Right renal pelvis (tissue), 4 donors: ENCODE results near the gene COL13A1. TPM values are rescaled to one million over a fixed set of nuclear protein-coding genes. Genes with fewer than 3 reads are reported as not detected.

Experiments
- DNase-seq, 4 donors: peaks; one replicate each; pipeline ENCODE4 v3.0.0-alpha.2; 2013; ENCODE audit warnings: low read depth in 4 of 4, low spot score in 3 of 4, missing footprints in 1 of 4
- polyA plus RNA-seq, 4 donors: library from polyadenylated mRNA; unstranded; fragments of 120-200 nt; gene quantifications; one replicate each; pipeline ENCODE4 v1.2.1, GENCODE V29; 2013; ENCODE audit not compliant: insufficient read length in 4 of 4

COL13A1 gene
- polyA plus RNA-seq, 4 donors, result 19.5 to 24.8 (median 24.3) TPM

GRCh38 chr10:69817078-69817581, 15.4 kb downstream of the COL13A1 start:
- no peak for DNase-seq

DNA sequence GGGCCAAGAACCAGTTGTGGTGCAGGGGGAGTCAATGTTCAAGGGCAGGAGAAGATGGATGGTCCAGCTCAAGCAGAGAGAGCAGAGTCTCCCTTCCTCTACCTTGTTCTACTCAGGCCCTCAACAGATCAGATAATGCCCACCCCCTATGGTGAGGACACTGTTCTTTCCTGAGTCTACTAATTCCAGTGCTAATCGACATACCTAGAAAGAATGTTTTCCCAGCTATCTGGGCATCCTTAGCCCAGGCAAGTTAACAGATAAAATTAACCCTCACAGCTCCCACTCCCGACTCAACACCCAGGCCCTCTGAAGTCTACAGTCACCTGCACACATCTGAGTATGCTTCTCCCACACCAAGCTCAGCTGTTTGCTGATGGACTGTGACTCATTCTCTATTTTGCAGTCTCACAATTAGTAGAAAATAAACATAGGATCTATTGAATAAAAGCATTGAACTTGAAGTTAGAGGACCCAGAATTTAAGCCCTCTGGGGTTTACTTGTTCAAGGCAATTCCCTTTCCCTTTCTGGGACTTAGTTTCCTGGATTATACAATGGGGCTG, 17.1 kb downstream of the COL13A1 start:
- no peak for DNase-seq

DNA sequence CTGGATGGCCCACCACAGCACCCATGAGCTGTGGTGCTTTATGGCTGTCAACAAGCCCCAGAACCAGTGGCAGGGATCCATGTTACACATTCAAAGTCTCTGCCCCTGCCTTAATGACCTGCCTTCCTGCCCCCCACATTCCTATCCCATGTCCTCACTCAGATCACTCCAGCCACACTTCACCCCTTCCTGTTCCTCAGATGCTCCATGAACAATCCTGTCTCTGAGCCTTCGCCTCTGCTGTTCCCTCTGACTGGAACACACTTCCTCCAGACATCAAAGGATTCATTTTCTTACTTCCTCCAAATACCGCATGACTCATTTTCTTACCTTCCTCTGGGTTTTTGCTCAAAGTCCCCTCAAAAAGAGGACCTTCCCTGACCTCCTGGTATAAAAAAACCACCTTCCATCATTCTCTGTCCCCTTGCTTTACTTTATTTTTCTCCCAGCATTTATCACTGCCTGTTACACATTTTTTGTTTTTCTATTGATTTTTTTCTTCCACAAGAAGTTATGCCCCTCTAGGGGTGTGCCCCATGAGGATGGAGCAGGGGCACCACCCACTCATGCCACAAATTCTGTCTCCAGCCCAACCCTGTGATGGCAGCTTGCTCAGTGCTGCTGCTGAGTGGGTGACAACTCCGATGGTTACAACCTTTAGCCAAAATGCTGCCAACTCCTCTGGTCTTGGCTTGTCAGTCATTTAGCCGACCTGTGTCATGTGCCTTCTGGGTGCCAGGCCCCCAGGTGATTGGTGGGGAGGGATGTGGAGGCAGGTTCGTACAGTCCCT, 18.2 kb downstream of the COL13A1 start:
- no peak for DNase-seq

DNA sequence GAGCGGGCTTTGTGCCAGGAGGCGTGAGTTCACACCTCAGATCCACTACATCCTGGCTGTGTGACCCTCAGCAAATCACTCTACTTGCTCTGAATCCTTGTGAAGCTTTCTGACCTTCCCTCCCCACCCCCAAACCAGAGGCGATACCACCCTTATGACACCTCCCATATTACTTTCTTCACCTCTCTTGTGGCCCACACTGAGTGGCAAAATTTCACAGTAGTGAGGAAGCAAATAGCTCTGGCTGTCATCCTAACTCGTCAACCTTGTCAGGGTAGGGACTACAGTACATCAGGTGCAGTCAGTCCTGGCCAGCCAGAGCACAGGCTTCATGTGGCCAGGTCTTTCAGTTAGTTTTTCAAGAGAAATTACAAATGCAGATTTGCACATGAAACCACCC, 19.1 kb downstream of the COL13A1 start:
- DNase-seq, result no peak

DNA sequence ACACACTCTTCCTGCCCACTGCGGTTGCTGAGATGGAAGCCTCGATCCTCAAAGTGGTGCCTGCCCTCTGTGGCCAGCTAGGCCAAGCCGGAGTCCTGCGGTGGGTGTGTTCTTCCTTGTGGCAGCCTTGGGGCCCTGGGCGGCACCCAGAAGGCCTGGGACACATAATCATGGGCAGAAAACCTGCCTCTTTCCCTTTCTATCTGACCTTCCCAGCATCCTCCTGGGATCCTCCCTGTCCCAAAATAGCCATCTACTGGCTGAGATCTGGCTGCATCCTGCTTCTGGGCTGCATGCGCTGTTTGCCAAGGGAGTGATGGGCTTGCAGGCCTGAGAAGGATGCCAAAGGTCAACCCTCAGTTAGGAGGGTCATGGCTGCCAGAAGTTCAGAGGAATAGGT, 23.9 kb downstream of the COL13A1 start:
- DNase-seq, result no peak

DNA sequence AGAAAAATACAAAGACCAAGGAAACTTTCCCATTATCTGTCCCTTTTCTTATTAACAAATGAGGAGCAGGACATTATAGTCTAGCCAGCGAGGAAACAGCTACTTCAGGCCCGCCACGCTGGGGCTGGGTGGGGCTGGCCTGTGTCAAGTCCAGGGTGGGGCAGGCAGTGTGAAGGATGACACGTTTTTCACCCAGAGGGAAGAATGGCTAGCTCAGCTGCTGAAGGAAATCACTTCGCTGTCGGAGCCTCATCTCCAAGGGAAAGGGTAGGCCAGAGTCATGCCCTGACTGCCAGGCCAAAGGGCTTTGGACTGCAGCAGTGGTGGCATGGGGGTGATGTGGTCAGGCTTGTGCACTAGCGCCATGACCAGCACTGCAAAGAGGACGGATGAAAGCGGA, 24.4 kb downstream of the COL13A1 start:
- DNase-seq, result no peak

DNA sequence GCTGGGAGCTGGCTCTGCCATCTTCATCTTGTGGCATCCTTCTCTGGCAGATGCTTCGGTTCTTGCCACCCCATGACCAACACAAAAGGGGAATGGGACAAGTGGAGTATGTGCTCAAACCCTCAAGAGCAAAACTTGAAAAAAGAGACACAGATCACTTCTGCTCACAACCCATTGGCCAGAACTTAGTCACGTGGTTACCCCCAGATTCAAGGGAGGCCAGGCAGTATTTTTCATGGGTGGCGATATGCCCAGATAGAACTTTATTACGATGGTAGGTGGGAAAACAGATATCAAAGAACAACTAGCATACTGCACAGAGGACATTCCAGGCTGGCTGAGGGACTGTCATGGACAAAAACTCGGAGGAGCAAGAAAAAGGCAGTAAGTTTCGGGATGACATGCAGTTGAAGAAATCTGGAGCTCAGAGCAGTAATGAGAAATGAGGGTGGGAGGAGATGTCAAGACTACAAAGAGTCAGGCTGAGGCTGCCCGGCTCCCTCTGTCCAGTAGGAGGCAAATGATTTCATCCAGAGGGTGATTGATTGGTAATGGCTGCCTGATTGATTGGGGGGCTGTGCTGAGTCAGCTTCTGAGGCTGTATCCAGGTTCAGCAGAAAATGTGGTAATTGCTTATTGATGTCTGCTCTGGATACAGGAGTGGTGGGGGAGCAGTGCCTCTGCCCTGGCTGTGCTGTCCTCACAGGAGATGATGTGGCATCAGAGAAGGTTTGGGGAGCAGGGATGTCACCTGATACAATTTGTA, 25.3 kb downstream of the COL13A1 start:
- DNase-seq, result no peak

DNA sequence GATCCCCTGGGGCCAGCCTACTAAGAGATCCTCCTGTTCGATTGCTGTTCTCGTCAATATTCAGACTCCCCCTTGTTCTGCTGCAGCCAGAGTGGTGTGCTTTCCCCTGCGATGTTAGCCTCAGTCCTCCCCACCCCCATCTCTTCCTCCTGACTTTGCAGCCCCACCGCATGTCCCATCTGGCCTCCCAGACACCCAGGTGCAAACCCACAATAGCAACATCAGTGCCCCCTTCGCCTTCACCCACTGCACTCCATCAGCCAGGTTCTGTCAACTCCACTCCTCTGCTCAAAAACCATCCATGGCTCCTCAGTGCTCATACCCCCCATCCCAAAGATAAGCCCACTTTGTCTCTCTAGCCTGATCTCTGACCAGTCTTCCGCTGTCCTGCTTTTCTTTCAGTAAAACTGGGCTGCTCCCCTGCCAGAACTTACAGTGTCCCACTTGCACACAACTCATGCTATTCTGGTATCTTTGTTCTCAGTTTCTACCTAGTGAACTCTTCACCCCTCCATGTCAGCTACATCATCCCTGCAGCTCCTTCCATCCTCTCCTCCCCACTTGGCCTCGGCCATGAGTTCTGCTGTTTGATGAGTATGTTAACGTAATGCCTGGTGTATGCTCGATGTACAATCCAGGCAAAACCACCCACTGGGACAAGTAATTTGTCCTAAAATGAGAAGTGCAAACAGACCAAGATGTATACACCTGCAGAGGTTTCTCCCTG, 26.6 kb downstream of the COL13A1 start:
- no peak for DNase-seq

DNA sequence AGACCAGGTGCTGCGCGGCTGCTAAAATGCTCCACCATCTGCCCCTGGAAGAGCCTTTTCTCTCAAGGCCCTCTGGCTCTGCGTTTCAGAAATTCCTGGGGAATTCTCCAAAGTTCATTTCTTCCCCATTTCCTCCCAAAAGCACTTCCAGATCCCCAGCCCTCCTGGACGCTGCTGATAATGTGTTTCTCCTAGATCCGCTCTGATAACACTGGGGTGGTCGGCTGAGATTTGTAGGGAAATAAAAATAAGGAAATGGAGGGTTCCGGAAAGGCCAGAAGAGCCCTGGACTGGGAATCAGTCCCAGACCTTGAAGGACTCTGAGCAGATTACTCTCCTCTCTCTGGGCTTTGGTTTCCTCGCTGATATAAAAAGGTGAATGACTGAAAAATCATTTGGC, 28.1 kb downstream of the COL13A1 start:
- no peak for DNase-seq

- no peak for DNase-seq
Measured at GRCh38 chr10:69831231-69831855, 29.6 kb downstream of the COL13A1 start.

DNA sequence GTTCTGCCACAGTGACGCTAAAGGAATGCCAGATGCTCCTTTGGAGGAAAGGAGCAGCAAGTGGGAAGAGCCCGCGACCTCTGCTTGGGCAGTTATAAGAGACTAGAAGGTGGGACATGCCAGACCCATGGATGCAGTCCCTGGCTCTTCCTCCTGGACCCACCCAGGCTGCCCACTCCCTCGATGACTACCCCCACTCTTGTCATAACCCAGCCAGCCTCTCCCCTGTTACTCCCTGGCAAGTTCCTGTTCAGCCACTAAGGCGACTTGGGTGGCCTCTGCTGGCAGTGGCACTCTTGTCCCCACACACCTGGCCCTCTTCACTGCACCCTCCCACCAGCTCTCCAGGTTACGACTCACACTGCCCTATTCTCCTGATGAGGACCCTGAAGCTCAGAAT, 33.5 kb downstream of the COL13A1 start:
- no peak for DNase-seq

DNA sequence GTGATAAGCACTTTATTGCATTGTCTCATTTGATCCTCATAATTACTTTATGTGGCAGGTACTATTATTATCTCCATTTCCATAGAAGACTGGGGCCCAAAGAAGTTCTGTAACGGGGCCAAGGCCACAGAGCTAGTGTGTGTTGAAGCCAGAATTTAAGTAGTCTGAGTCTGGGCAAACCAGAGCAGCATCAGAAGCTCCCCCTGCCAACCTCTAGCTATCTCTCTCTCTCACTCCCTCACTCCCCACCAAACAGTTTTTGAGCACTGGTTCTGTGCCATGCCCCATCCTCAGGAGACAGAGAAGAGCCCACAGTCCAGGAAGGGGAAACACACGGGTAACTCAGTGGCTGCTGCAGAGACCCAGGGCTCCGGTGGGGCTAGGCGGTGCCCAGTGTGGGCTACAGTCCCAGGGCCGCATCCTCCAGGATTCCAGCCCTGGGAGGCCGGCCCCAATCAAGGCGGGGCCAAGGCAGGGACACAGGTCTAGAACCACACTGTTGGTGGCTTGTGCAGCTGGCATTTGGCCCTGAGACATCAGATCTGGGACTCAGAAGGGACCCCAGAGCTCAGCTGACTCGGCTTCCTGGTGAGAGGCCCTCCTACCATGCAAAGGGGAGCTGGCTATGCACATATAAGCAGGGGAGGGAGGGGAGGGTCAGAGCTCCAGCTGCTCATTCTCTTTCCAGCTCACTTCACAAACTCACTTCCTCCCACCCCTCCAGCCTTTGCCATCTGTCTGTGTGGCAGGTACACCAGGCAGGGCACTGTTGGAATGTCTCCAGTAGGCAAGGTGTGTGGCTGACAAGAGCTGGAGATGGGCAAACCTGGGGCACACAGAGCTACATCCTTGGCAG, 34.4 kb downstream of the COL13A1 start:
- DNase-seq, result peak in 3 of 4 donors; percentile 44 to 65 (median 49)

DNA sequence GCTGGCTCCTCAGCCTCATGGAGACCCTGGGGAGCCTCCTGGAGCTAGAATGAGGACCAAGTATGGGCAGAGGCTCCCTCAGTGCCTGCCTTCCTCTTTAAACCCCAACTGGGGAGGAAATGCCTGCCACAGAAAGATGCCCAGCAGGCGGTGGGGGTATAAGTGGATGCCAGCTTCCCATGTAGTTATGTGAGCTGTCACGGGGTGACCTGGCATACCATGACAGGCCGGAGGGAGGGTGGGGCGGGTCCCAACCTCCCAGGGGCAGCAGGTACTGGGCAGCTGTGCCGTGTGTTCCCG, 35.0 kb downstream of the COL13A1 start:
- no peak for DNase-seq

DNA sequence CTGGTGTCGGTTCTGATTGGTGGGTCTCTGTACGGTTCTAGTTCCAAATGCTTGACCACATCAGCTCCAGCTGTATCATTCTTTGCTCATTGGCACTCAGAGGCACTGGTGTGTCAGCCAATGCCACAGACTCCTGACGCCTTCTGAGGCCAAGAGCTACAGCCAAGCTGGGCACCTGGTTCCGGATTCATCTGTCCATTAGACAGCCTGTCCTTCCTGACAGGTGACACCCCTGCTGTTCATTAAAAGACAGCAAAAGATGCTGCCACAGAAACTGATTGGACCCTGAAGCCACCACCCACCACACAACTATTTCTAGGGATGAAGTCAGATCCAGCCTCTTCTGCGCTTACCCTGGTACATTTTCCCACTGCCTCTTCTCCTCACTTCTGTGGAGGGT, 35.6 kb downstream of the COL13A1 start:
- DNase-seq, result no peak

DNA sequence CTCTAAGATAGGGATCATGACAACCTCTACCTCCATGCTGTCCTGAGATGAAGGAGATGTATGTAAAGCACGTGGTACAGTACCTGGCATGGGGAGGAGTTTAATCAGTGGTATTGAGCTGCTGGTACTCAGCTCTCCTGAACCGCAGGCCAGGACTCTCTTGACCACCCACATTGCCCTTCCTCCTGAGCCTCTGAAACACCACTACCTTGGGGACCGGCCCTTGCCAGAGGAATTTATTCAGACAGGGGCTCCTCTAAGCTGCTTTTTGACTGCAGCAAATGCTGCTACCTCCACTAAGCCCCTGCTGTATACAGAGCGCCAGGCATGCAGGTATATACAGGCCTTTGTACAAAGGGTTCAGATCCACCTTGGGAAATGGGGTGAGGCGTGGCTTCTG, 36.7 kb downstream of the COL13A1 start:
- DNase-seq, result no peak

DNA sequence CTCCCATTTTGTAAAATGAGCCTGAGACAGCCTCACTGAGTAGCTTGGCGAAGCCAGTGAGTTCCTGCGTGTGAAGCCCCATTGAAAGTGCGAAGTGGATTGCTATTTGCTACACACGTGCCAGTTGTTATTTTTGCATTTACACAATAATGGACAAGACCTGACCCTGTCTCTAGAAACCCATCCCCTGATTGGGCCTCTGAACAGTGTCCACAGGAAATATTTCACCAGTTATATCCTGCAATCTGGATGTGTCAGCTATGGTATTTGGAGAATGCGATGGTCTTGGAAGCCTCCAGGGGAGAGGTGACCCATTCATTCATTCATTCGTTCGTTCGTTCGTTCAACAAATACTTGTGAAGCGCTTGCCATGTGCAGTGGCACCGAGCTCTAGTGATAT, 37.1 kb downstream of the COL13A1 start:
- no peak for DNase-seq

DNA sequence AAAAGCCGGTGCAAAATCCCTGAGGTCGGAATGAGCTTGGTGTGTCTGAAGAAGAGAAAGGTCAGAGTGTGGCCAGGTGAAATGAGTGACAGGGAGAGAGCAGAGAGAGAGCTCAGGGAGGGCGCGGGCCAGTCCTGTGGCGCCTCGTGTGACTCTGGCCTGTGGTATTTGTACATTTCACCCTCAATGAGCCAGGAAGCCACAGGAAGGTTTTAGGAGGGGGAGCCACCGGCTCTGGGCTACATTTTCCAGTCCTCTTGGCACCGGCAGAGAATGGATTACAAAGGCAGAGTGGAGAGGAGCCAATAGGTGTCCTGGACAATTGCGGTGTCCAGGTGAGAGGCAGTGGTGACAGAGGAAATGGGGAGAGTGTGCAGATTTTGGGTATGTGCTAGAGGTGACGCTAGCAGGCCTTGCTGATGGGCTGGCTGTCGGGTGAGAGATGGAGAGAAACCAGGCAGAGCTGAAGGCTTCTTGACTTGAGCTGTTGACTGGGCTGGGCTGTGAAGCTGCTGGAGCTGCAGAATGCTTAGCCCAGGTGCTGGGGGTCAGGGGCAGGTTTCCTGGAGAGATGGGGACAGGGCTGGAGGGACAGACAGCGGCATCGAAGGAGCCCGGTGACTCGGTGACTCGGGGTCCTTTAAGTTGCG, 38.1 kb downstream of the COL13A1 start:
- DNase-seq, result no peak

DNA sequence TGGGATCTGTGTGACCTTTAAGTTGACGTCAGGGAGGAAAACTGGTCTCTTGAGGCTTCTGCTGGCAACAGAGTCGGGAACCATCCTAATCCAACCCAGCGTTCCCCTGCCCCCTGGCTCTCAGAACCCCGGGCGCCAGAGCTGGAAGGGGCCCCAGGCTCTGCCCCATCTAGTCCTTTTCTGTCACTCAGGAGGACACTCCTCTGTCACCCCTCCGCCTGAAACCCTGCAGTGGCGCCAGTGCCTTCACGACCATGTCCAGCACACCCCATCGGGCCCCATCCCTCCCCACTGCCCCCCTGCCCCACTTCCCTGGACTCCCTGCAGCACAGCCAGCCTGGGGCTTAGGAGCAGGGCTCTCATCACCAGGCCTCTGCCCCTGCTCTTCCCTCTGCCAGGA, 39.1 kb downstream of the COL13A1 start:
- no peak for DNase-seq

GRCh38 chr10:69842020-69842419, 40.3 kb downstream of the COL13A1 start:
- DNase-seq, result no peak
